ENCODE results near the gene COQ5. TPM values are rescaled to one million over a fixed set of nuclear protein-coding genes. Genes with fewer than 3 reads are reported as not detected.

The COQ5 gene
- total RNA-seq, 1 experiment from 2014 or later = 34.1 TPM

GRCh38 chr12:120469450-120470149 is 59.4 kb downstream of the COQ5 start, which contains the start of gene SRSF9:
Gene SRSF9 (minus strand): TSS chr12:120469748. CDS start chr12:120469609, 139 bp downstream.
- Histone ChIP-seq H4K20me1 (ENCODE audit: insufficient read depth) (peaks cover 23% of the 10 kb centered on the region; the same call in 1 of the 2 replicates), H3K4me2 (ENCODE audit: low read length) (peak within 1 kb of the TSS; percentile 91), H3K27ac (ENCODE audit: low read depth, low read length) (peak within 1 kb of the TSS; percentile 97), H3K36me3 (ENCODE audit: control insufficient read depth in 1 of 2, insufficient read depth in 2 of 2, low read length in 2 of 2) (peaks cover 18 to 19% of the 10 kb centered on the region in 2 experiments), H3K27me3 (ENCODE audit: insufficient read depth, low read length) (no peaks in the 10 kb centered on the region), H3K9me3 (ENCODE audit: control insufficient read depth in 1 of 2, insufficient read depth in 1 of 2, low read depth in 1 of 2, low read length in 2 of 2) (no peaks in the 10 kb centered on the region), H3K9ac (ENCODE audit: low read length) (peak within 1 kb of the TSS; percentile 95), H3K79me2 (ENCODE audit: insufficient read depth, low read length) (peaks cover 69% of the 10 kb centered on the region), H3K9me2 (ENCODE audit: insufficient read depth) (no peaks in the 10 kb centered on the region), H3K4me1 (ENCODE audit: control insufficient read depth in 1 of 2, insufficient read depth in 2 of 2, low read length in 2 of 2) (peaks cover 31 to 60% of the 10 kb centered on the region in 2 experiments), H3K4me3 (replicated peaks in 1 of 2; ENCODE audit: low read depth in 1 of 2, low read length in 2 of 2) (peak within 1 kb of the TSS; percentile 80 to 89), H2AFZ (ENCODE audit: low read depth, low read length, poor library complexity, severe bottlenecking) (no peak within 1 kb of the TSS)
- POLR2A ChIA-PET = interaction anchor here (0.7 to 2.5 kb wide), 7 partner anchors 10 to 269 kb away, joined by 3 to 12 read pairs (median 4); partner anchors contain the start of genes DYNLL1, RNU4-2 and RPLP0
- intact Hi-C loops (cut with micrococcal nuclease) = loop anchor here (5.0 kb wide), 1 partner anchor 132 kb away; no protein-coding TSS in a partner anchor
- RAD21 ChIA-PET (ENCODE audit: low non-redundant PET in 1 of 2, low total read pairs in 2 of 2, uncharacterized antibody in 2 of 2, unreplicated experiment in 2 of 2) = interaction anchor here in 1 of 2 experiments (0.5 kb wide), 1 partner anchor 68 kb away, joined by 3 read pairs; no protein-coding TSS in a partner anchor
- DNase-seq (ENCODE audit: low read depth, low spot score) (peak; percentile 95), ATAC-seq (peak; percentile 85)
- no TSS peak for BruUV-seq (replicated peaks)
- CTCF ChIA-PET = interaction anchor here (0.6 kb wide), 1 partner anchor 167 kb away, joined by 3 read pairs; the partner anchor contains the start of gene SIRT4
- TF ChIP-seq JUND (IDR thresholded peaks at IDR 0.05) (no peak), POLR2A (IDR thresholded peaks at IDR 0.05; ENCODE audit: borderline replicate concordance, extremely low read depth, insufficient read depth, insufficient read length) (peak; percentile 47), EZH2 (IDR thresholded peaks at IDR 0.05) (no peak), SRF (IDR thresholded peaks at IDR 0.05; ENCODE audit: low read depth) (no peak), ZBTB33 (IDR thresholded peaks at IDR 0.05; ENCODE audit: extremely low read depth, insufficient replicate concordance, low read length) (peak; percentile 11), CEBPB (IDR thresholded peaks at IDR 0.05; ENCODE audit: low read depth) (no peak), EGR1 (IDR thresholded peaks at IDR 0.05; ENCODE audit: low read depth) (no peak), REST (IDR thresholded peaks at IDR 0.05; ENCODE audit: low read depth) (no peak), ZFX (IDR thresholded peaks at IDR 0.05) (peak; percentile 79), YY1 (IDR thresholded peaks at IDR 0.05; ENCODE audit: extremely low read depth, insufficient replicate concordance, low read depth, low read length) (peak; percentile 75), CTCF (IDR thresholded peaks at IDR 0.05 in 2 of 3, conservative IDR thresholded peaks at IDR 0.05 in 1 of 3; ENCODE audit: borderline replicate concordance in 1 of 3, insufficient read depth in 1 of 3, low read depth in 2 of 3, low read length in 2 of 3) (peak in 2 of 3 experiments; percentile 71 to 90; a peak in 4 of 6 replicates), SIN3A (IDR thresholded peaks at IDR 0.05; ENCODE audit: low read depth) (no peak), MAX (IDR thresholded peaks at IDR 0.05) (no peak), ZNF274 (IDR thresholded peaks at IDR 0.05; ENCODE audit: low read depth, low read length) (no peak), FOSL1 (IDR thresholded peaks at IDR 0.05; ENCODE audit: low read depth) (no peak), SP1 (IDR thresholded peaks at IDR 0.05; ENCODE audit: low read depth) (no peak), ATF3 (IDR thresholded peaks at IDR 0.05) (no peak), TCF7L2 (IDR thresholded peaks at IDR 0.05; ENCODE audit: borderline replicate concordance, extremely low read depth, insufficient read depth, insufficient read length) (peak; percentile 79), ELF1 (IDR thresholded peaks at IDR 0.05; ENCODE audit: borderline replicate concordance, low read depth) (no peak)
